Measurements from ENCODE around the gene REX1BD. TPM values are rescaled to one million over a fixed set of nuclear protein-coding genes. Genes with fewer than 3 reads are reported as not detected.
"Not testable (repeated sequence)": the region's sequence is repeated elsewhere in the genome, so short reads cannot be mapped to it uniquely, and the experiment has no call there.

The REX1BD gene
- total RNA-seq (10 to 100 TPM; 51.7 to 52.1 TPM), polyA plus RNA-seq (ENCODE audit: insufficient read length in 6 of 6) (10 to 100 TPM; 20.4 to 42.9 (median 27.6) TPM)
- long read RNA-seq, donor 1, transcript REX1BD-201 (5 exons, 839 nt), result major isoform, 30 of 507 reads
- long read RNA-seq, donor 1, transcript REX1BD-205 (4 exons, 1,081 nt), result minor isoform, 10 of 507 reads
- long read RNA-seq, donor 1, transcript REX1BD-203 (1 exons, 2,465 nt), result minor isoform, 12 of 507 reads
- long read RNA-seq, donor 1, transcript REX1BD-202 (5 exons, 702 nt), result minor isoform, 18 of 507 reads
- long read RNA-seq, donor 1, partial matches to known transcripts, result 322 of 507 reads
- long read RNA-seq, donor 1, other reads (novel, unspliced or antisense), result 109 of 507 reads
- long read RNA-seq, donor 2, transcript REX1BD-202 (5 exons, 702 nt), result minor isoform, 9 of 72 reads
- long read RNA-seq, donor 2, transcript REX1BD-203 (1 exons, 2,465 nt), result minor isoform, 14 of 72 reads
- long read RNA-seq, donor 2, transcript REX1BD-201 (5 exons, 839 nt), result major isoform, 19 of 72 reads
- long read RNA-seq, donor 2, transcript REX1BD-205 (4 exons, 1,081 nt), result minor isoform, 8 of 72 reads
- long read RNA-seq, donor 2, partial matches to known transcripts, result 20 of 72 reads
- long read RNA-seq, donor 2, other reads (novel, unspliced or antisense), result 0 of 72 reads
- long read RNA-seq, donor 3, transcript REX1BD-202 (5 exons, 702 nt), result minor isoform, 6 of 144 reads
- long read RNA-seq, donor 3, transcript REX1BD-203 (1 exons, 2,465 nt), result minor isoform, 7 of 144 reads
- long read RNA-seq, donor 3, transcript REX1BD-205 (4 exons, 1,081 nt), result minor isoform, 10 of 144 reads
- long read RNA-seq, donor 3, transcript REX1BD-201 (5 exons, 839 nt), result major isoform, 19 of 144 reads
- long read RNA-seq, donor 3, partial matches to known transcripts, result 44 of 144 reads
- long read RNA-seq, donor 3, other reads (novel, unspliced or antisense), result 57 of 144 reads
- long read RNA-seq, donor 4, transcript REX1BD-202 (5 exons, 702 nt), result minor isoform, 28 of 100 reads
- long read RNA-seq, donor 4, transcript REX1BD-208 (4 exons, 491 nt), result minor isoform, 5 of 100 reads
- long read RNA-seq, donor 4, transcript REX1BD-205 (4 exons, 1,081 nt), result minor isoform, 17 of 100 reads
- long read RNA-seq, donor 4, transcript REX1BD-201 (5 exons, 839 nt), result major isoform, 29 of 100 reads
- long read RNA-seq, donor 4, partial matches to known transcripts, result 13 of 100 reads
- long read RNA-seq, donor 4, other reads (novel, unspliced or antisense), result 7 of 100 reads
- long read RNA-seq, donor 5, transcript REX1BD-203 (1 exons, 2,465 nt), result minor isoform, 17 of 83 reads
- long read RNA-seq, donor 5, transcript REX1BD-205 (4 exons, 1,081 nt), result minor isoform, 11 of 83 reads
- long read RNA-seq, donor 5, transcript REX1BD-202 (5 exons, 702 nt), result minor isoform, 12 of 83 reads
- long read RNA-seq, donor 5, transcript REX1BD-201 (5 exons, 839 nt), result major isoform, 20 of 83 reads
- long read RNA-seq, donor 5, partial matches to known transcripts, result 23 of 83 reads
- long read RNA-seq, donor 5, other reads (novel, unspliced or antisense), result 0 of 83 reads
- long read RNA-seq, donor 6, transcript REX1BD-205 (4 exons, 1,081 nt), result minor isoform, 10 of 63 reads
- long read RNA-seq, donor 6, transcript REX1BD-201 (5 exons, 839 nt), result major isoform, 26 of 63 reads
- long read RNA-seq, donor 6, transcript REX1BD-203 (1 exons, 2,465 nt), result minor isoform, 11 of 63 reads
- long read RNA-seq, donor 6, transcript REX1BD-202 (5 exons, 702 nt), result minor isoform, 8 of 63 reads
- long read RNA-seq, donor 6, partial matches to known transcripts, result 7 of 63 reads
- long read RNA-seq, donor 6, other reads (novel, unspliced or antisense), result 0 of 63 reads
- long read RNA-seq, donor 7, transcript REX1BD-203 (1 exons, 2,465 nt), result minor isoform, 7 of 33 reads
- long read RNA-seq, donor 7, transcript REX1BD-205 (4 exons, 1,081 nt), result major isoform, 8 of 33 reads
- long read RNA-seq, donor 7, partial matches to known transcripts, result 11 of 33 reads
- long read RNA-seq, donor 7, other reads (novel, unspliced or antisense), result 0 of 33 reads
- long read RNA-seq, donor 8, transcript REX1BD-201 (5 exons, 839 nt), result minor isoform, 18 of 77 reads
- long read RNA-seq, donor 8, transcript REX1BD-203 (1 exons, 2,465 nt), result major isoform, 24 of 77 reads
- long read RNA-seq, donor 8, transcript REX1BD-205 (4 exons, 1,081 nt), result minor isoform, 9 of 77 reads
- long read RNA-seq, donor 8, transcript REX1BD-202 (5 exons, 702 nt), result minor isoform, 8 of 77 reads
- long read RNA-seq, donor 8, partial matches to known transcripts, result 18 of 77 reads
- long read RNA-seq, donor 8, other reads (novel, unspliced or antisense), result 0 of 77 reads
- long read RNA-seq, donor 9, partial matches to known transcripts, result 0 of 2 reads
- long read RNA-seq, donor 9, other reads (novel, unspliced or antisense), result 0 of 2 reads
- long read RNA-seq, donor 10, transcript REX1BD-202 (5 exons, 702 nt), result minor isoform, 35 of 121 reads
- long read RNA-seq, donor 10, transcript REX1BD-205 (4 exons, 1,081 nt), result minor isoform, 20 of 121 reads
- long read RNA-seq, donor 10, transcript REX1BD-201 (5 exons, 839 nt), result major isoform, 53 of 121 reads
- long read RNA-seq, donor 10, partial matches to known transcripts, result 2 of 121 reads
- long read RNA-seq, donor 10, other reads (novel, unspliced or antisense), result 6 of 121 reads
- long read RNA-seq, donor 11, result 0 reads
- long read RNA-seq, donor 12, transcript REX1BD-202 (5 exons, 702 nt), result minor isoform, 7 of 66 reads
- long read RNA-seq, donor 12, transcript REX1BD-203 (1 exons, 2,465 nt), result minor isoform, 10 of 66 reads
- long read RNA-seq, donor 12, transcript REX1BD-201 (5 exons, 839 nt), result major isoform, 16 of 66 reads
- long read RNA-seq, donor 12, transcript REX1BD-205 (4 exons, 1,081 nt), result minor isoform, 10 of 66 reads
- long read RNA-seq, donor 12, partial matches to known transcripts, result 21 of 66 reads
- long read RNA-seq, donor 12, other reads (novel, unspliced or antisense), result 0 of 66 reads

- ATAC-seq (peak; percentile 92), DNase-seq (peak; percentile 90 to 97 (median 92))
- peak; percentile 95 to 97 for TF ChIP-seq CTCF (IDR thresholded peaks at IDR 0.05)
- H3K36me3 ChIP-seq, result peaks cover 0 to 10% of the 10 kb centered on the region in 2 donors
- H3K9me3 ChIP-seq, result no peaks in the 10 kb centered on the region
- H3K27ac ChIP-seq, result peak within 1 kb of the TSS; percentile 88 to 97
- intact Hi-C loops (cut with DNase I), result no loop called here
- peaks cover 9 to 29% of the 10 kb centered on the region in 2 donors for H3K4me1 ChIP-seq
- H3K27me3 ChIP-seq, result peaks cover 0 to 4% of the 10 kb centered on the region in 2 donors
- peak within 1 kb of the TSS; percentile 77 to 79 for H3K4me3 ChIP-seq
These were observed at the start of gene REX1BD for GRCh38 chr19:18588611-18589379. REX1BD (plus strand) TSS chr19:18588798; CDS start chr19:18588802, 4 bp downstream.

GRCh38 chr19:18539372-18539771, 49.2 kb upstream of the REX1BD start:
- intact Hi-C loops (cut with DNase I), result no loop called here

GRCh38 chr19:18540200-18540599, 48.4 kb upstream of the REX1BD start:
- Histone ChIP-seq H3K4me1 (peaks cover 0 to 27% of the 10 kb centered on the region in 2 donors), H3K36me3 (peaks cover 0 to 65% of the 10 kb centered on the region in 2 donors)
- H3K27ac ChIP-seq; H3K4me3 ChIP-seq; DNase-seq; H3K9me3 ChIP-seq; ATAC-seq; H3K27me3 ChIP-seq; intact Hi-C loops (cut with DNase I): not testable (repeated sequence)

More at GRCh38 chr19:18539372-18539771, 49.2 kb upstream of the REX1BD start:
- no peak for TF ChIP-seq CTCF (IDR thresholded peaks at IDR 0.05)
- Histone ChIP-seq H3K36me3 (peaks cover 0 to 74% of the 10 kb centered on the region in 2 donors), H3K4me3 (no peak overlapping the region), H3K27me3 (no peaks in the 10 kb centered on the region), H3K9me3 (no peaks in the 10 kb centered on the region), H3K27ac (no peak overlapping the region), H3K4me1 (peaks cover 0 to 23% of the 10 kb centered on the region in 2 donors)
- ATAC-seq, result no peak
- DNase-seq, result no peak
